Natural killer cell treated with Interleukin-12 subunit alpha and Interleukin-12 subunit beta and Interleukin-15 and Interleukin-18, amount 100 ng/mL, for 72 hours (primary cell): ENCODE measurements around the gene SLC24A4. TPM values are rescaled to one million over a fixed set of nuclear protein-coding genes. Genes with fewer than 3 reads are reported as not detected.

Experiments used
- ATAC-seq, 2 donors: fragments of 150-1000 bp; cut with Tn5 transposase in 1 of 2; sonication (Bioruptor Pico), chemical (Tn5 transposase) in 1 of 2; 2 replicates each; pipeline ENCODE4 v1.10.0; 2021
- DNase-seq: peaks from one replicate; pipeline ENCODE4 v3.0.0; 2022; ENCODE audit warnings: low spot score
- H3K27ac Mint-ChIP-seq, 2 donors: 1 replicate in 1 of 2; 2 replicates in 1 of 2; pipeline ENCODE4 v1.8.0; 2022; ENCODE audit warnings: mixed read lengths in 2 of 2, mild to moderate bottlenecking in 1 of 2, moderate library complexity in 1 of 2
- H3K27me3 Mint-ChIP-seq, 2 donors: 1 replicate in 1 of 2; 2 replicates in 1 of 2; pipeline ENCODE4 v1.8.0; 2022; ENCODE audit warnings: mixed read lengths in 2 of 2
- H3K36me3 Mint-ChIP-seq: one replicate; pipeline ENCODE4 v1.8.0; 2022; ENCODE audit warnings: mixed read lengths
- H3K4me1 Mint-ChIP-seq, 2 donors: 1 replicate in 1 of 2; 2 replicates in 1 of 2; pipeline ENCODE4 v1.8.0; 2022; ENCODE audit warnings: low read depth in 2 of 2, mixed read lengths in 2 of 2, mild to moderate bottlenecking in 1 of 2
- H3K4me3 Mint-ChIP-seq: one replicate; pipeline ENCODE4 v1.8.0; 2022; ENCODE audit warnings: mixed read lengths
- H3K9me3 Mint-ChIP-seq: 2 replicates; pipeline ENCODE4 v1.8.0; 2022; ENCODE audit warnings: mixed read lengths
- total RNA-seq, 2 donors: library from RNA; stranded (reverse); gene quantifications; one replicate each; pipeline ENCODE4 v1.2.3, GENCODE V29; 2022

Gene SLC24A4
- total RNA-seq, 2 donors from 2014 or later = 0.17 to 0.36 TPM

- Mint-ChIP-seq H3K27ac (peak overlapping the region in 1 of 2 donors; percentile 15), H3K4me1 (peaks cover 6 to 13% of the 10 kb centered on the region in 2 donors), H3K9me3 (peaks cover 8% of the 10 kb centered on the region), H3K4me3 (no peak overlapping the region), H3K27me3 (peaks cover 14% of the 10 kb centered on the region in 2 donors), H3K36me3 (peaks cover 5% of the 10 kb centered on the region)
- ATAC-seq (no peak), DNase-seq (no peak)
Measured at GRCh38 chr14:92409043-92409442, 86.1 kb downstream of the SLC24A4 start.

GRCh38 chr14:92411135-92411534, 88.2 kb downstream of the SLC24A4 start:
- Mint-ChIP-seq H3K4me3 (no peak overlapping the region), H3K27ac (no peak overlapping the region), H3K4me1 (peaks cover 6 to 15% of the 10 kb centered on the region in 2 donors), H3K9me3 (peaks cover 8% of the 10 kb centered on the region), H3K36me3 (peaks cover 5% of the 10 kb centered on the region), H3K27me3 (peaks cover 14% of the 10 kb centered on the region in 2 donors)
- no peak for DNase-seq
- no peak for ATAC-seq

GRCh38 chr14:92411941-92412340, 89.0 kb downstream of the SLC24A4 start:
- Mint-ChIP-seq H3K4me1 (peaks cover 6 to 15% of the 10 kb centered on the region in 2 donors), H3K36me3 (peaks cover 3% of the 10 kb centered on the region), H3K4me3 (no peak overlapping the region), H3K27me3 (peaks cover 14% of the 10 kb centered on the region in 2 donors), H3K9me3 (peaks cover 6% of the 10 kb centered on the region), H3K27ac (no peak overlapping the region)
- ATAC-seq (peak in 1 of 2 donors; percentile 15), DNase-seq (no peak)

- H3K4me1 Mint-ChIP-seq = peaks cover 6 to 7% of the 10 kb centered on the region in 2 donors
- H3K4me3 Mint-ChIP-seq = no peak overlapping the region
- no peaks in the 10 kb centered on the region for H3K9me3 Mint-ChIP-seq
- H3K27ac Mint-ChIP-seq = no peak overlapping the region
- no peaks in the 10 kb centered on the region for H3K36me3 Mint-ChIP-seq
- ATAC-seq (no peak), DNase-seq (no peak)
- peaks cover 14% of the 10 kb centered on the region in 2 donors for H3K27me3 Mint-ChIP-seq
Measured at GRCh38 chr14:92412912-92413311, 89.9 kb downstream of the SLC24A4 start.

- no peak for DNase-seq
- Mint-ChIP-seq H3K36me3 (no peaks in the 10 kb centered on the region), H3K4me1 (peaks cover 6% of the 10 kb centered on the region in 2 donors), H3K9me3 (no peaks in the 10 kb centered on the region), H3K4me3 (no peak overlapping the region), H3K27ac (no peak overlapping the region), H3K27me3 (peaks cover 14% of the 10 kb centered on the region in 2 donors)
- ATAC-seq = no peak
Measured at GRCh38 chr14:92413379-92413778, 90.4 kb downstream of the SLC24A4 start.

- peaks cover 14% of the 10 kb centered on the region in 2 donors for H3K27me3 Mint-ChIP-seq
- H3K36me3 Mint-ChIP-seq = no peaks in the 10 kb centered on the region
- no peaks in the 10 kb centered on the region for H3K9me3 Mint-ChIP-seq
- H3K4me3 Mint-ChIP-seq = no peak overlapping the region
- DNase-seq = no peak
- peaks cover 6% of the 10 kb centered on the region in 2 donors for H3K4me1 Mint-ChIP-seq
- no peak overlapping the region for H3K27ac Mint-ChIP-seq
- no peak for ATAC-seq
Measured at GRCh38 chr14:92414690-92415445, 91.9 kb downstream of the SLC24A4 start.

GRCh38 chr14:92415969-92416368, 93.0 kb downstream of the SLC24A4 start:
- H3K36me3 Mint-ChIP-seq = no peaks in the 10 kb centered on the region
- DNase-seq (no peak), ATAC-seq (no peak)
- peaks cover 14% of the 10 kb centered on the region in 2 donors for H3K27me3 Mint-ChIP-seq
- H3K27ac Mint-ChIP-seq = no peak overlapping the region
- H3K4me1 Mint-ChIP-seq = peaks cover 6% of the 10 kb centered on the region in 2 donors
- H3K9me3 Mint-ChIP-seq = no peaks in the 10 kb centered on the region
- H3K4me3 Mint-ChIP-seq = no peak overlapping the region

GRCh38 chr14:92416544-92416943, 93.6 kb downstream of the SLC24A4 start:
- Mint-ChIP-seq H3K27me3 (peaks cover 11 to 14% of the 10 kb centered on the region in 2 donors), H3K27ac (no peak overlapping the region), H3K4me1 (peaks cover 6 to 8% of the 10 kb centered on the region in 2 donors), H3K4me3 (no peak overlapping the region), H3K36me3 (no peaks in the 10 kb centered on the region), H3K9me3 (no peaks in the 10 kb centered on the region)
- DNase-seq (no peak), ATAC-seq (no peak)

GRCh38 chr14:92417759-92418158, 94.8 kb downstream of the SLC24A4 start:
- DNase-seq (no peak), ATAC-seq (peak; percentile 72 to 86)
- no peak overlapping the region for H3K27ac Mint-ChIP-seq
- peaks cover 6 to 8% of the 10 kb centered on the region in 2 donors for H3K4me1 Mint-ChIP-seq
- H3K9me3 Mint-ChIP-seq = no peaks in the 10 kb centered on the region
- peaks cover 7 to 12% of the 10 kb centered on the region in 2 donors for H3K27me3 Mint-ChIP-seq
- no peak overlapping the region for H3K4me3 Mint-ChIP-seq
- no peaks in the 10 kb centered on the region for H3K36me3 Mint-ChIP-seq

- no peak for DNase-seq
- peaks cover 7 to 12% of the 10 kb centered on the region in 2 donors for H3K4me1 Mint-ChIP-seq
- no peak overlapping the region for H3K4me3 Mint-ChIP-seq
- peaks cover 0 to 3% of the 10 kb centered on the region in 2 donors for H3K27me3 Mint-ChIP-seq
- H3K36me3 Mint-ChIP-seq = no peaks in the 10 kb centered on the region
- ATAC-seq = no peak
- no peaks in the 10 kb centered on the region for H3K9me3 Mint-ChIP-seq
- H3K27ac Mint-ChIP-seq = no peak overlapping the region
Measured at GRCh38 chr14:92421751-92422150, 98.8 kb downstream of the SLC24A4 start.

- no peak overlapping the region for H3K4me3 Mint-ChIP-seq
- H3K9me3 Mint-ChIP-seq = no peaks in the 10 kb centered on the region
- ATAC-seq (no peak), DNase-seq (no peak)
- no peak overlapping the region for H3K27ac Mint-ChIP-seq
- H3K36me3 Mint-ChIP-seq = no peaks in the 10 kb centered on the region
- H3K4me1 Mint-ChIP-seq = peaks cover 7 to 15% of the 10 kb centered on the region in 2 donors
- peaks cover 0 to 9% of the 10 kb centered on the region in 2 donors for H3K27me3 Mint-ChIP-seq
Measured at GRCh38 chr14:92425101-92425500, 102.1 kb downstream of the SLC24A4 start.

- H3K4me3 Mint-ChIP-seq = no peak overlapping the region
- H3K4me1 Mint-ChIP-seq = peaks cover 7 to 15% of the 10 kb centered on the region in 2 donors
- H3K27me3 Mint-ChIP-seq = peaks cover 0 to 9% of the 10 kb centered on the region in 2 donors
- H3K9me3 Mint-ChIP-seq = no peaks in the 10 kb centered on the region
- ATAC-seq = no peak
- peak overlapping the region in 1 of 2 donors; percentile 57 for H3K27ac Mint-ChIP-seq
- H3K36me3 Mint-ChIP-seq = no peaks in the 10 kb centered on the region
- DNase-seq = no peak
Measured at GRCh38 chr14:92426237-92426636, 103.3 kb downstream of the SLC24A4 start.

- peaks cover 7 to 15% of the 10 kb centered on the region in 2 donors for H3K4me1 Mint-ChIP-seq
- no peaks in the 10 kb centered on the region for H3K36me3 Mint-ChIP-seq
- no peak overlapping the region for H3K27ac Mint-ChIP-seq
- ATAC-seq (no peak), DNase-seq (no peak)
- H3K9me3 Mint-ChIP-seq = no peaks in the 10 kb centered on the region
- peaks cover 0 to 9% of the 10 kb centered on the region in 2 donors for H3K27me3 Mint-ChIP-seq
- no peak overlapping the region for H3K4me3 Mint-ChIP-seq
Measured at GRCh38 chr14:92427096-92427495, 104.1 kb downstream of the SLC24A4 start.

GRCh38 chr14:92430686-92431085, 107.7 kb downstream of the SLC24A4 start:
- ATAC-seq = no peak
- H3K4me3 Mint-ChIP-seq = no peak overlapping the region

More at GRCh38 chr14:92430686-92431085, 107.7 kb downstream of the SLC24A4 start:
- H3K36me3 Mint-ChIP-seq = no peaks in the 10 kb centered on the region
- no peaks in the 10 kb centered on the region for H3K9me3 Mint-ChIP-seq
- DNase-seq = no peak
- H3K27me3 Mint-ChIP-seq = peaks cover 0 to 8% of the 10 kb centered on the region in 2 donors
- peaks cover 7 to 12% of the 10 kb centered on the region in 2 donors for H3K4me1 Mint-ChIP-seq
- no peak overlapping the region for H3K27ac Mint-ChIP-seq
